SK-N-SH (cell line): ENCODE measurements around the gene SCART1. TPM values are rescaled to one million over a fixed set of nuclear protein-coding genes. Genes with fewer than 3 reads are reported as not detected.

Experiments
- CTCF ChIA-PET: fragments of 300-600, 350-600 bp; formaldehyde crosslinking; extraction: SDS; loops from one replicate; lab custom pipeline; 2021; lab: Yijun Ruan, JAX
- POLR2A ChIA-PET: fragments of 350-600 bp; sonication (Branson Sonifier 250); formaldehyde crosslinking; extraction: SDS; loops from one replicate; lab custom pipeline; 2020; ENCODE audit warnings: antibody characterized with exemption, inconsistent platforms; lab: Yijun Ruan, JAX
- DNase-seq: peaks from one replicate; pipeline ENCODE4 v3.0.0; 2012
- H2AFZ ChIP-seq: fragments of 200-600 bp; sonication (generic); 2 replicates; pipeline ENCODE4 v1.8.1; 2016; ENCODE audit warnings: antibody characterized with exemption, mild to moderate bottlenecking, low read depth
- H3F3A ChIP-seq: fragments of 200-600 bp; sonication (generic); replicated peaks from 2 replicates; pipeline ENCODE3; 2016; ENCODE audit warnings: antibody characterized with exemption, mild to moderate bottlenecking; ENCODE audit not compliant: insufficient read depth
- H3K27ac ChIP-seq, 2 experiments: fragments of 200-500 bp in 1 of 2; fragments of 200-600 bp in 1 of 2; sonication (Bioruptor generic) in 1 of 2; sonication (generic), shearing (Covaris generic) in 1 of 2; 2 replicates each; pipeline versions ENCODE4 v1.5.1 to v1.6.1; 2014 to 2016; ENCODE audit warnings: low read depth in 2 of 2, inconsistent platforms in 1 of 2, low read length in 1 of 2, mild to moderate bottlenecking in 1 of 2, mixed read lengths in 1 of 2
- H3K27me3 ChIP-seq: fragments of 200-600 bp; sonication (generic), shearing (Covaris generic); 2 replicates; pipeline ENCODE4 v1.6.1; 2016; ENCODE audit warnings: mixed run types; ENCODE audit not compliant: insufficient read depth
- H3K36me3 ChIP-seq, 2 experiments: fragments of 200-500 bp in 1 of 2; fragments of 200-600 bp in 1 of 2; sonication (Bioruptor generic) in 1 of 2; sonication (generic) in 1 of 2; replicated peaks in 1 of 2; 2 replicates each; pipeline versions ENCODE3 to v1.5.1; 2014 to 2016; ENCODE audit warnings: low read length in 1 of 2, mild to moderate bottlenecking in 1 of 2; ENCODE audit not compliant: insufficient read depth in 2 of 2, control insufficient read depth in 1 of 2
- H3K4me1 ChIP-seq, 2 experiments: fragments of 200-500 bp in 1 of 2; fragments of 200-600 bp in 1 of 2; sonication (Bioruptor generic) in 1 of 2; sonication (generic), shearing (Covaris generic) in 1 of 2; 2 replicates each; pipeline versions ENCODE4 v1.5.1 to v1.6.1; 2014 to 2016; ENCODE audit warnings: low read depth in 1 of 2, low read length in 1 of 2, mixed run types in 1 of 2; ENCODE audit not compliant: insufficient read depth in 2 of 2, control insufficient read depth in 1 of 2
- H3K4me2 ChIP-seq: fragments of 200-600 bp; sonication (generic), shearing (Covaris generic); 2 replicates; pipeline ENCODE4 v1.6.1; 2017; ENCODE audit warnings: mixed run types
- H3K4me3 ChIP-seq, 2 experiments: fragments of 200-500 bp in 1 of 2; fragments of 200-600 bp in 1 of 2; sonication (Bioruptor generic) in 1 of 2; sonication (generic), shearing (Covaris generic) in 1 of 2; 2 replicates each; pipeline versions ENCODE4 v1.5.1 to v1.8.1; 2014 to 2016; ENCODE audit warnings: low read depth in 2 of 2, inconsistent platforms in 1 of 2, low read length in 1 of 2, mild to moderate bottlenecking in 1 of 2, mixed read lengths in 1 of 2, moderate library complexity in 1 of 2
- H3K79me2 ChIP-seq: fragments of 200-600 bp; sonication (generic); 2 replicates; pipeline ENCODE4 v1.8.1; 2017; ENCODE audit warnings: mild to moderate bottlenecking; ENCODE audit not compliant: insufficient read depth
- H3K9ac ChIP-seq: fragments of 200-600 bp; sonication (generic); 2 replicates; pipeline ENCODE4 v1.6.1; 2017; ENCODE audit warnings: mixed run types
- H3K9me2 ChIP-seq: fragments of 200-600 bp; sonication (generic); 2 replicates; pipeline ENCODE4 v1.6.1; 2017; ENCODE audit warnings: mixed run types
- H3K9me3 ChIP-seq: fragments of 200-600 bp; sonication (generic); 2 replicates; pipeline ENCODE4 v1.6.1; 2017; ENCODE audit warnings: mixed run types, mild to moderate bottlenecking, moderate library complexity
- H4K20me1 ChIP-seq: fragments of 200-600 bp; sonication (generic); 2 replicates; pipeline ENCODE4 v1.6.1; 2017; ENCODE audit warnings: mild to moderate bottlenecking, mixed run types; ENCODE audit not compliant: insufficient read depth
- CHD2 ChIP-seq: fragments of 150-350 bp; IDR thresholded peaks from 2 replicates; pipeline ENCODE4 v1.6.1; 2018; ENCODE audit warnings: low read length; ENCODE audit not compliant: partially characterized antibody
- EZH2phosphoT487 ChIP-seq: fragments of 200-600 bp; sonication (generic); IDR thresholded peaks from 2 replicates; pipeline ENCODE4 v1.6.1; 2017; ENCODE audit warnings: low read depth, mixed run types, mild to moderate bottlenecking, antibody characterized with exemption, moderate library complexity, borderline replicate concordance
- FOXM1 ChIP-seq: IDR thresholded peaks from 2 replicates; pipeline ENCODE4 v1.4.0; 2012; ENCODE audit warnings: low read depth, mild to moderate bottlenecking
- JUND ChIP-seq: IDR thresholded peaks from 2 replicates; pipeline ENCODE4 v1.4.0; 2012
- MEF2A ChIP-seq: IDR thresholded peaks from 2 replicates; pipeline ENCODE4 v1.4.0; 2012; ENCODE audit warnings: low read depth, borderline replicate concordance
- MXI1 ChIP-seq: IDR thresholded peaks from 2 replicates; pipeline ENCODE4 v1.6.1; 2012; ENCODE audit warnings: mild to moderate bottlenecking, low read depth, low read length, improper control_type of control experiment
- NFIC ChIP-seq: IDR thresholded peaks from 2 replicates; pipeline ENCODE4 v1.4.0; 2012; ENCODE audit warnings: borderline replicate concordance
- RFX5 ChIP-seq: IDR thresholded peaks from 2 replicates; pipeline ENCODE4 v1.6.1; 2012; ENCODE audit warnings: mild to moderate bottlenecking, improper control_type of control experiment, low read length
- SMC3 ChIP-seq: IDR thresholded peaks from 2 replicates; pipeline ENCODE4 v1.6.1; 2012; ENCODE audit warnings: low read depth, low read length, improper control_type of control experiment
- TAF1 ChIP-seq: IDR thresholded peaks from 2 replicates; pipeline ENCODE4 v1.6.1; 2012; ENCODE audit warnings: low read depth, mild to moderate bottlenecking, low read length, moderate library complexity, borderline replicate concordance
- TEAD4 ChIP-seq: IDR thresholded peaks from 2 replicates; pipeline ENCODE4 v1.4.0; 2012; ENCODE audit warnings: mild to moderate bottlenecking, borderline replicate concordance; ENCODE audit not compliant: insufficient read depth
- WGBS: methylation state at CpG from one replicate; pipeline ENCODE4 v1.1.6; 2017; ENCODE audit warnings: low lambda C conversion rate; 5-methylcytosine and 5-hydroxymethylcytosine counted together
- polyA plus RNA-seq, 3 experiments: library from polyadenylated mRNA; depleted of rRNA; stranded (reverse); fragments of >200 nt; gene quantifications; 2 replicates each; pipeline ENCODE4 v1.2.3, GENCODE V29; 2012
- TF ChIP-seq, protein P1 (sequence below): IDR thresholded peaks from 2 replicates; pipeline ENCODE4 v1.4.0; 2012; ENCODE audit warnings: low read depth, borderline replicate concordance
- TF ChIP-seq, protein P2 (sequence below): fragments of 200-600 bp; sonication (generic); IDR thresholded peaks from 2 replicates; pipeline ENCODE4 v1.6.1; 2017; ENCODE audit warnings: antibody characterized with exemption, mild to moderate bottlenecking, moderate library complexity

Gene SCART1
- polyA plus RNA-seq, 1 of the 3 experiments (the other 2 are of a cell fraction): 2.1 TPM

DNA sequence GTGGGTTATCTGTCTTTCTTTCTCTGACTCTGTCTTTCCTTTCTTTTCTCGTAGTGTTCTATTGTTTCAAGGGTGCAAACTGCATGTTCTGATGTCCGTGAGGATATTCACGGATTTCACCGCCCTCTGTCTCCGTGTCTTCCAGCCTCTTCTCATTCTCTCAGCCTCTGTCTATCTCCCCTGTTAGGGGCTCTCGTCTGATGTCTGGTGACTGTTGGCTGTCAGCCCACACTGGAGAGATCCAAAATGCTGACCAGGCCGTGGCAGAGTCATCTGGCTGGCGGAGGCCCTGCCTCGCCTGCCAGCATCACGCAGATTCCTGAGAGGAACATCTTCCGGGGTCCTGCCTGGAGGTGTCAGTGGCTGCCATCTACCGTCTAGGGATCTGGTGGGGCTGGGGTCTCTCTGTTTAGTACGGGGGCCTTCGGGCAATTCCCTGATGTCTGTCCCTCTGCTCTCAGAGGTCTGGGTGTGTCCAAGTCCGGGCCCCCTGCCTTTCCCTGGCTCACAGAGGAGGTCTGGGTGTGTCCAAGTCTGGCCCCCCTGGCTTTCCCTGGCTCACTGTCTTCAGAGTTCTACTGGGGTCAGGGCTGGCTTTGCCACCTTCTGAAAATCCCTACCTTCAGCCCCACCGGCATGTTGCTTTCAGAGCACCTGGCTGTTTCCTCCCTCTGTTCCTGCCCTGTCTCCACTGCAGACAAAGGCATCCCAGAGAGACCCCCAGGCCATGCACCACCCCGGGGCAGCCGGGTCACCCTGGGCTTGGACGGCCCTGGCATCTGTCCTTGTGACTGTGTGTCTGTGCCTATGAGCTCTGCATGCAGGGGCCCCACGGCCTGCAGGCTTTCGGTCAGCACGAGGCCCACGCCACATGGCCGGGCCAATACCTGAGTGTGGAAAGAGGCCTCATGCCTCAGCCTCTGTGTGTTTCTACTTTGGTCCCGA lies 14.0 kb upstream of the SCART1 start:
- 63% methylated on average over 14 of the region's 25 CpGs for WGBS
- DNase-seq: peak; percentile 28

More for the DNA sequence above, 14.0 kb upstream of the SCART1 start:
- no peak overlapping the region for H3K4me3 ChIP-seq
- H3K27ac ChIP-seq: no peak overlapping the region
- H3K4me1 ChIP-seq: no peaks in the 10 kb centered on the region; a peak in 1 of 4 replicates
- no peak for TF ChIP-seq FOXM1
- no peak for TF ChIP-seq SMC3
- TF ChIP-seq, protein P1, sequence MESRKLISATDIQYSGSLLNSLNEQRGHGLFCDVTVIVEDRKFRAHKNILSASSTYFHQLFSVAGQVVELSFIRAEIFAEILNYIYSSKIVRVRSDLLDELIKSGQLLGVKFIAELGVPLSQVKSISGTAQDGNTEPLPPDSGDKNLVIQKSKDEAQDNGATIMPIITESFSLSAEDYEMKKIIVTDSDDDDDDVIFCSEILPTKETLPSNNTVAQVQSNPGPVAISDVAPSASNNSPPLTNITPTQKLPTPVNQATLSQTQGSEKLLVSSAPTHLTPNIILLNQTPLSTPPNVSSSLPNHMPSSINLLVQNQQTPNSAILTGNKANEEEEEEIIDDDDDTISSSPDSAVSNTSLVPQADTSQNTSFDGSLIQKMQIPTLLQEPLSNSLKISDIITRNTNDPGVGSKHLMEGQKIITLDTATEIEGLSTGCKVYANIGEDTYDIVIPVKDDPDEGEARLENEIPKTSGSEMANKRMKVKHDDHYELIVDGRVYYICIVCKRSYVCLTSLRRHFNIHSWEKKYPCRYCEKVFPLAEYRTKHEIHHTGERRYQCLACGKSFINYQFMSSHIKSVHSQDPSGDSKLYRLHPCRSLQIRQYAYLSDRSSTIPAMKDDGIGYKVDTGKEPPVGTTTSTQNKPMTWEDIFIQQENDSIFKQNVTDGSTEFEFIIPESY: no peak
- TF ChIP-seq RFX5: no peak
- no peak for TF ChIP-seq CHD2
- no peak for TF ChIP-seq TEAD4
- TF ChIP-seq EZH2phosphoT487: no peak
- TF ChIP-seq TAF1: no peak
- no peak for TF ChIP-seq MEF2A
- TF ChIP-seq NFIC: no peak
- TF ChIP-seq, protein P2, sequence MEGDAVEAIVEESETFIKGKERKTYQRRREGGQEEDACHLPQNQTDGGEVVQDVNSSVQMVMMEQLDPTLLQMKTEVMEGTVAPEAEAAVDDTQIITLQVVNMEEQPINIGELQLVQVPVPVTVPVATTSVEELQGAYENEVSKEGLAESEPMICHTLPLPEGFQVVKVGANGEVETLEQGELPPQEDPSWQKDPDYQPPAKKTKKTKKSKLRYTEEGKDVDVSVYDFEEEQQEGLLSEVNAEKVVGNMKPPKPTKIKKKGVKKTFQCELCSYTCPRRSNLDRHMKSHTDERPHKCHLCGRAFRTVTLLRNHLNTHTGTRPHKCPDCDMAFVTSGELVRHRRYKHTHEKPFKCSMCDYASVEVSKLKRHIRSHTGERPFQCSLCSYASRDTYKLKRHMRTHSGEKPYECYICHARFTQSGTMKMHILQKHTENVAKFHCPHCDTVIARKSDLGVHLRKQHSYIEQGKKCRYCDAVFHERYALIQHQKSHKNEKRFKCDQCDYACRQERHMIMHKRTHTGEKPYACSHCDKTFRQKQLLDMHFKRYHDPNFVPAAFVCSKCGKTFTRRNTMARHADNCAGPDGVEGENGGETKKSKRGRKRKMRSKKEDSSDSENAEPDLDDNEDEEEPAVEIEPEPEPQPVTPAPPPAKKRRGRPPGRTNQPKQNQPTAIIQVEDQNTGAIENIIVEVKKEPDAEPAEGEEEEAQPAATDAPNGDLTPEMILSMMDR: no peak
- TF ChIP-seq MXI1: no peak
- TF ChIP-seq JUND: no peak
- TF ChIP-seq, all 33 proteins: peak for 0
- no peak overlapping the region for H2AFZ ChIP-seq
- no peak overlapping the region for H3K9ac ChIP-seq
- POLR2A ChIA-PET: no interaction called here
- no peaks in the 10 kb centered on the region for H3K27me3 ChIP-seq
- H3K36me3 ChIP-seq: no peaks in the 10 kb centered on the region
- CTCF ChIA-PET: interaction anchor here (1.1 to 1.3 kb wide), 4 partner anchors 13 to 177 kb away, joined by 3 to 4 read pairs (median 4); no protein-coding TSS in a partner anchor
- no peaks in the 10 kb centered on the region for H3K9me3 ChIP-seq
- no peaks in the 10 kb centered on the region for H3F3A ChIP-seq
- no peaks in the 10 kb centered on the region for H4K20me1 ChIP-seq
- H3K4me2 ChIP-seq: no peak overlapping the region
- no peaks in the 10 kb centered on the region for H3K9me2 ChIP-seq
- no peaks in the 10 kb centered on the region for H3K79me2 ChIP-seq
